ENCODE measurements around the gene FIS1. TPM values are rescaled to one million over a fixed set of nuclear protein-coding genes. Genes with fewer than 3 reads are reported as not detected.

Gene FIS1
- total RNA-seq, 1 experiment from 2014 or later, result 151 TPM

GRCh38 chr7:101195884-101196283 is 49.0 kb downstream of the FIS1 start:
- Histone ChIP-seq H3K36me3 (replicated peaks; ENCODE audit: control insufficient read depth, insufficient read depth, low read length) (no peaks in the 10 kb centered on the region), H3K27me3 (ENCODE audit: control insufficient read depth, insufficient read depth, low read length) (no peaks in the 10 kb centered on the region), H3K4me3 (ENCODE audit: insufficient read depth, low read depth, low read length) (no peak overlapping the region)
- DNase-seq, result peak; percentile 65

Other genes starting within 250 kb of the FIS1 start
- not detected in 2 replicates for gene MUC17, start 225.0 kb downstream of the FIS1 start, total RNA-seq (2014; rRNA removed; shearing (Covaris generic))
- 6.1 and 8.9 TPM in 2 replicates for gene TRIM56, start 159.6 kb downstream of the FIS1 start, total RNA-seq (2014; rRNA removed; shearing (Covaris generic))
- gene SERPINE1, start 118.0 kb downstream of the FIS1 start, total RNA-seq (2014; rRNA removed; shearing (Covaris generic)), result 3.4 and 3.6 TPM in 2 replicates
- gene AP1S1, start 90.6 kb downstream of the FIS1 start, total RNA-seq (2014; rRNA removed; shearing (Covaris generic)), result 114 and 137 TPM in 2 replicates
- 12.0 and 22.5 TPM in 2 replicates for gene VGF, start 79.5 kb downstream of the FIS1 start, total RNA-seq (2014; rRNA removed; shearing (Covaris generic))
- gene NAT16, start 64.8 kb downstream of the FIS1 start, total RNA-seq (2014; rRNA removed; shearing (Covaris generic)), result 0.30 and 0.59 TPM in 2 replicates
- 0.52 and 1.00 TPM in 2 replicates for gene MOGAT3, start 44.0 kb downstream of the FIS1 start, total RNA-seq (2014; rRNA removed; shearing (Covaris generic))
- gene PLOD3, start 27.5 kb downstream of the FIS1 start, total RNA-seq (2014; rRNA removed; shearing (Covaris generic)), result 41.9 and 48.3 TPM in 2 replicates
- gene ZNHIT1, start 26.9 kb downstream of the FIS1 start, total RNA-seq (2014; rRNA removed; shearing (Covaris generic)), result 58.9 and 83.3 TPM in 2 replicates
- 4.2 and 6.1 TPM in 2 replicates for gene CLDN15, start 7.3 kb downstream of the FIS1 start, total RNA-seq (2014; rRNA removed; shearing (Covaris generic))
- gene IFT22, start 76.7 kb upstream of the FIS1 start, total RNA-seq (2014; rRNA removed; shearing (Covaris generic)), result 19.8 and 27.4 TPM in 2 replicates
- 70.3 and 77.5 TPM in 2 replicates for gene COL26A1, start 117.8 kb upstream of the FIS1 start, total RNA-seq (2014; rRNA removed; shearing (Covaris generic))

Measured in H7 (cell line).